ENCODE measurements around the gene ANKRD18A.

DNA sequence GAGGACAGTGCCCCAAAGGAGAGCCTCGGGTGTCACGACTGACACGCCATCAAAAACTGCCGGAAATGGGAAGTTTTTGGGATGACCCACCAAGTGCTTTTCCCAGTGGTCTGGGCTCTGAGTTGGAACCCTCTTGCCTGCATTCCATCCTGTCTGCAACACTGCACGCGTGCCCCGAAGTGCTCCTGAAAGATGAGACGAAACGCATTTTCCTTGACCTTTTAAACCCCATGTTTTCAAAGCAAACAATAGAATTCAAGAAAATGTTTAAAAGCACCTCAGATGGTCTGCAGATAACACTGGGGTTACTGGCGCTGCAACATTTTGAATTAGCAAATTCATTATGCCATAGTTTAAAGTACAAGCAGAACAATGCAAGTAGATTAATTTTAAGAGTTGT, 92.9 kb downstream of the ANKRD18A start:
- TF ChIP-seq, protein P1, sequence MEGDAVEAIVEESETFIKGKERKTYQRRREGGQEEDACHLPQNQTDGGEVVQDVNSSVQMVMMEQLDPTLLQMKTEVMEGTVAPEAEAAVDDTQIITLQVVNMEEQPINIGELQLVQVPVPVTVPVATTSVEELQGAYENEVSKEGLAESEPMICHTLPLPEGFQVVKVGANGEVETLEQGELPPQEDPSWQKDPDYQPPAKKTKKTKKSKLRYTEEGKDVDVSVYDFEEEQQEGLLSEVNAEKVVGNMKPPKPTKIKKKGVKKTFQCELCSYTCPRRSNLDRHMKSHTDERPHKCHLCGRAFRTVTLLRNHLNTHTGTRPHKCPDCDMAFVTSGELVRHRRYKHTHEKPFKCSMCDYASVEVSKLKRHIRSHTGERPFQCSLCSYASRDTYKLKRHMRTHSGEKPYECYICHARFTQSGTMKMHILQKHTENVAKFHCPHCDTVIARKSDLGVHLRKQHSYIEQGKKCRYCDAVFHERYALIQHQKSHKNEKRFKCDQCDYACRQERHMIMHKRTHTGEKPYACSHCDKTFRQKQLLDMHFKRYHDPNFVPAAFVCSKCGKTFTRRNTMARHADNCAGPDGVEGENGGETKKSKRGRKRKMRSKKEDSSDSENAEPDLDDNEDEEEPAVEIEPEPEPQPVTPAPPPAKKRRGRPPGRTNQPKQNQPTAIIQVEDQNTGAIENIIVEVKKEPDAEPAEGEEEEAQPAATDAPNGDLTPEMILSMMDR (IDR thresholded peaks at IDR 0.05; ENCODE audit: low read depth, low read length, missing input control) = no peak
- TF ChIP-seq, protein P2, sequence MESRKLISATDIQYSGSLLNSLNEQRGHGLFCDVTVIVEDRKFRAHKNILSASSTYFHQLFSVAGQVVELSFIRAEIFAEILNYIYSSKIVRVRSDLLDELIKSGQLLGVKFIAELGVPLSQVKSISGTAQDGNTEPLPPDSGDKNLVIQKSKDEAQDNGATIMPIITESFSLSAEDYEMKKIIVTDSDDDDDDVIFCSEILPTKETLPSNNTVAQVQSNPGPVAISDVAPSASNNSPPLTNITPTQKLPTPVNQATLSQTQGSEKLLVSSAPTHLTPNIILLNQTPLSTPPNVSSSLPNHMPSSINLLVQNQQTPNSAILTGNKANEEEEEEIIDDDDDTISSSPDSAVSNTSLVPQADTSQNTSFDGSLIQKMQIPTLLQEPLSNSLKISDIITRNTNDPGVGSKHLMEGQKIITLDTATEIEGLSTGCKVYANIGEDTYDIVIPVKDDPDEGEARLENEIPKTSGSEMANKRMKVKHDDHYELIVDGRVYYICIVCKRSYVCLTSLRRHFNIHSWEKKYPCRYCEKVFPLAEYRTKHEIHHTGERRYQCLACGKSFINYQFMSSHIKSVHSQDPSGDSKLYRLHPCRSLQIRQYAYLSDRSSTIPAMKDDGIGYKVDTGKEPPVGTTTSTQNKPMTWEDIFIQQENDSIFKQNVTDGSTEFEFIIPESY (IDR thresholded peaks at IDR 0.05) = no peak
- TF ChIP-seq RAD21 (IDR thresholded peaks at IDR 0.05) (no peak), YY1 (IDR thresholded peaks at IDR 0.05) (no peak), JUND (IDR thresholded peaks at IDR 0.05) (no peak), SP1 (IDR thresholded peaks at IDR 0.05) (no peak), TAF1 (conservative IDR thresholded peaks at IDR 0.05) (no peak), EGR1 (IDR thresholded peaks at IDR 0.05; ENCODE audit: low read depth in 2 of 2) (no peak)
- TF ChIP-seq, protein P3, sequence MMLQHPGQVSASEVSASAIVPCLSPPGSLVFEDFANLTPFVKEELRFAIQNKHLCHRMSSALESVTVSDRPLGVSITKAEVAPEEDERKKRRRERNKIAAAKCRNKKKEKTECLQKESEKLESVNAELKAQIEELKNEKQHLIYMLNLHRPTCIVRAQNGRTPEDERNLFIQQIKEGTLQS (IDR thresholded peaks at IDR 0.05) = no peak
- TF ChIP-seq, protein P4, sequence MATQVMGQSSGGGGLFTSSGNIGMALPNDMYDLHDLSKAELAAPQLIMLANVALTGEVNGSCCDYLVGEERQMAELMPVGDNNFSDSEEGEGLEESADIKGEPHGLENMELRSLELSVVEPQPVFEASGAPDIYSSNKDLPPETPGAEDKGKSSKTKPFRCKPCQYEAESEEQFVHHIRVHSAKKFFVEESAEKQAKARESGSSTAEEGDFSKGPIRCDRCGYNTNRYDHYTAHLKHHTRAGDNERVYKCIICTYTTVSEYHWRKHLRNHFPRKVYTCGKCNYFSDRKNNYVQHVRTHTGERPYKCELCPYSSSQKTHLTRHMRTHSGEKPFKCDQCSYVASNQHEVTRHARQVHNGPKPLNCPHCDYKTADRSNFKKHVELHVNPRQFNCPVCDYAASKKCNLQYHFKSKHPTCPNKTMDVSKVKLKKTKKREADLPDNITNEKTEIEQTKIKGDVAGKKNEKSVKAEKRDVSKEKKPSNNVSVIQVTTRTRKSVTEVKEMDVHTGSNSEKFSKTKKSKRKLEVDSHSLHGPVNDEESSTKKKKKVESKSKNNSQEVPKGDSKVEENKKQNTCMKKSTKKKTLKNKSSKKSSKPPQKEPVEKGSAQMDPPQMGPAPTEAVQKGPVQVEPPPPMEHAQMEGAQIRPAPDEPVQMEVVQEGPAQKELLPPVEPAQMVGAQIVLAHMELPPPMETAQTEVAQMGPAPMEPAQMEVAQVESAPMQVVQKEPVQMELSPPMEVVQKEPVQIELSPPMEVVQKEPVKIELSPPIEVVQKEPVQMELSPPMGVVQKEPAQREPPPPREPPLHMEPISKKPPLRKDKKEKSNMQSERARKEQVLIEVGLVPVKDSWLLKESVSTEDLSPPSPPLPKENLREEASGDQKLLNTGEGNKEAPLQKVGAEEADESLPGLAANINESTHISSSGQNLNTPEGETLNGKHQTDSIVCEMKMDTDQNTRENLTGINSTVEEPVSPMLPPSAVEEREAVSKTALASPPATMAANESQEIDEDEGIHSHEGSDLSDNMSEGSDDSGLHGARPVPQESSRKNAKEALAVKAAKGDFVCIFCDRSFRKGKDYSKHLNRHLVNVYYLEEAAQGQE (IDR thresholded peaks at IDR 0.05) = no peak
